Osteoblast (primary cell): ENCODE results near the gene CACNA1C. TPM values are rescaled to one million over a fixed set of nuclear protein-coding genes. Genes with fewer than 3 reads are reported as not detected.

ENCODE experiments used
- DNase-seq: peaks from one replicate; pipeline ENCODE4 v3.0.0; 2011; ENCODE audit warnings: low spot score, mixed read lengths; ENCODE audit not compliant: insufficient read length; ENCODE audit errors: missing footprints
- H2AFZ ChIP-seq: 2 replicates; pipeline ENCODE4 v1.6.0; 2011; ENCODE audit warnings: mild to moderate bottlenecking, low read length
- H3K27ac ChIP-seq: 2 replicates; pipeline ENCODE4 v1.5.1; 2011; ENCODE audit warnings: mild to moderate bottlenecking, low read depth, low read length, moderate library complexity
- H3K27me3 ChIP-seq: 2 replicates; pipeline ENCODE4 v1.6.0; 2012; ENCODE audit warnings: mild to moderate bottlenecking, control low read depth, inconsistent platforms, low read length, moderate library complexity; ENCODE audit not compliant: insufficient read depth
- H3K36me3 ChIP-seq: 2 replicates; pipeline ENCODE4 v1.5.1; 2011; ENCODE audit warnings: mild to moderate bottlenecking, low read length, control low read depth, moderate library complexity; ENCODE audit not compliant: insufficient read depth
- H3K4me1 ChIP-seq: 2 replicates; pipeline ENCODE4 v1.5.1; 2011; ENCODE audit warnings: mild to moderate bottlenecking, low read length, control low read depth, moderate library complexity; ENCODE audit not compliant: insufficient read depth
- H3K4me2 ChIP-seq: 2 replicates; pipeline ENCODE4 v1.6.0; 2011; ENCODE audit warnings: mild to moderate bottlenecking, low read length; ENCODE audit not compliant: insufficient read depth
- H3K4me3 ChIP-seq: fragments of 200-600 bp; sonication (generic); 3 replicates; pipeline ENCODE4 v1.5.1; 2012; ENCODE audit warnings: mild to moderate bottlenecking, low read length, inconsistent platforms; ENCODE audit not compliant: insufficient read depth
- H3K79me2 ChIP-seq: 2 replicates; pipeline ENCODE4 v1.6.0; 2012; ENCODE audit warnings: mild to moderate bottlenecking, low read length, control low read depth, inconsistent platforms; ENCODE audit not compliant: insufficient read depth
- H3K9me3 ChIP-seq: 2 replicates; pipeline ENCODE4 v1.5.1; 2011; ENCODE audit warnings: low read depth, low read length, control low read depth
- H4K20me1 ChIP-seq: 2 replicates; pipeline ENCODE4 v1.6.0; 2012; ENCODE audit warnings: mild to moderate bottlenecking, low read length, control low read depth; ENCODE audit not compliant: insufficient read depth
- CTCF ChIP-seq: IDR thresholded peaks from 2 replicates; pipeline ENCODE4 v1.5.1; 2011; ENCODE audit warnings: mild to moderate bottlenecking, low read depth, low read length, moderate library complexity; ENCODE audit errors: extremely low read depth
- total RNA-seq: library from RNA; depleted of rRNA; stranded (reverse); fragments of >200 nt; gene quantifications from 2 replicates; pipeline ENCODE4 v1.2.3, GENCODE V29; 2012

Gene CACNA1C
- total RNA-seq, 1 donor: 19.2 TPM

- Histone ChIP-seq H3K4me3 (no peak overlapping the region), H3K79me2 (no peaks in the 10 kb centered on the region)
- no peak for TF ChIP-seq CTCF
Observed at GRCh38 chr12:2551412-2551900, 498.7 kb downstream of the CACNA1C start.

GRCh38 chr12:2552000-2552756 is 499.4 kb downstream of the CACNA1C start:
- no peaks in the 10 kb centered on the region for H3K9me3 ChIP-seq
- no peak overlapping the region for H3K4me3 ChIP-seq
- peaks cover 8% of the 10 kb centered on the region for H3K36me3 ChIP-seq
- H3K4me2 ChIP-seq: no peak overlapping the region
- no peaks in the 10 kb centered on the region for H4K20me1 ChIP-seq
- no peaks in the 10 kb centered on the region for H3K4me1 ChIP-seq
- H3K27me3 ChIP-seq: no peaks in the 10 kb centered on the region
- no peak overlapping the region for H2AFZ ChIP-seq
- H3K27ac ChIP-seq: no peak overlapping the region
- DNase-seq: no peak
- TF ChIP-seq CTCF: no peak
- H3K79me2 ChIP-seq: no peaks in the 10 kb centered on the region

More at GRCh38 chr12:2551412-2551900, 498.7 kb downstream of the CACNA1C start:
- Histone ChIP-seq H3K36me3 (peaks cover 8% of the 10 kb centered on the region), H4K20me1 (no peaks in the 10 kb centered on the region), H3K27me3 (no peaks in the 10 kb centered on the region), H2AFZ (no peak overlapping the region), H3K9me3 (no peaks in the 10 kb centered on the region), H3K4me2 (no peak overlapping the region), H3K27ac (no peak overlapping the region), H3K4me1 (no peaks in the 10 kb centered on the region)
- no peak for DNase-seq

DNA sequence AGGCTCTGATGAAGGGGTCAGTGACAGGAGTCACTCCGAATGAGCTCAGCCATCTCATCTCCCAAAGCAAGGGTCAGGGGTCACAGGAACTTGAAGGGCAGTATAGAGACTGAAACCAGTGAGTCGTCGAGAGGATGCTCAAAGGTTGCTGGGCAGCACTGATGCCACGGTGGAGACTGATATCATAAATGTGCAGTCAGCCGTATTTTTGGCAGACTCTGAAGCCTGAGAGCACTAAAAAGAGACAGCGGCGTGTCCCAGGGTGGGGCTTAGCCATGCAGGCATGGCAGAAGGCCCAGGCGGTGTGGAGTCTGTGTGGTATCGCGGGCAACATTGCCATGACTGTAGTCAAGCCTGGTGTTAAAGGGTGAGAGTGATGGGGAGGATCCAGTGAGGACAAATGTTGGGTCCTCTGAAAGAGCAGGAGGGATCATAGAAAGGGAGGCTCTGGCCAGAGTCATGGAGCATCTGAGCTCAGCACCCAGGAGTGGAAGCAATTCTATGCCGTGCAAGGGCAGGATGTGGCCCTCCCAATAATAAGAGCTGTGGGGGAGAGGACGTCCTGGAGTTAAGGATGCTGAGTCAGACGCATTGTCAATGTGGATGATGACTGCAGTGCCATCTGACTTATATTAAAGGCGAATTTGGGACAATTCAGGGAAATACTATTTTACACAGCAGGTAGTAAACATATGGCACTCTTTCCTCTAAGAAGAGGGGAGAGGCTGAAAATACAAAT is 500.8 kb downstream of the CACNA1C start:
- DNase-seq: no peak
- H2AFZ ChIP-seq: no peak overlapping the region
- no peaks in the 10 kb centered on the region for H3K4me1 ChIP-seq
- H4K20me1 ChIP-seq: no peaks in the 10 kb centered on the region
- no peak overlapping the region for H3K4me2 ChIP-seq
- no peak for TF ChIP-seq CTCF
- H3K9me3 ChIP-seq: no peaks in the 10 kb centered on the region
- H3K27ac ChIP-seq: no peak overlapping the region
- no peaks in the 10 kb centered on the region for H3K79me2 ChIP-seq
- peaks cover 18% of the 10 kb centered on the region for H3K36me3 ChIP-seq
- no peaks in the 10 kb centered on the region for H3K27me3 ChIP-seq
- H3K4me3 ChIP-seq: no peak overlapping the region

DNA sequence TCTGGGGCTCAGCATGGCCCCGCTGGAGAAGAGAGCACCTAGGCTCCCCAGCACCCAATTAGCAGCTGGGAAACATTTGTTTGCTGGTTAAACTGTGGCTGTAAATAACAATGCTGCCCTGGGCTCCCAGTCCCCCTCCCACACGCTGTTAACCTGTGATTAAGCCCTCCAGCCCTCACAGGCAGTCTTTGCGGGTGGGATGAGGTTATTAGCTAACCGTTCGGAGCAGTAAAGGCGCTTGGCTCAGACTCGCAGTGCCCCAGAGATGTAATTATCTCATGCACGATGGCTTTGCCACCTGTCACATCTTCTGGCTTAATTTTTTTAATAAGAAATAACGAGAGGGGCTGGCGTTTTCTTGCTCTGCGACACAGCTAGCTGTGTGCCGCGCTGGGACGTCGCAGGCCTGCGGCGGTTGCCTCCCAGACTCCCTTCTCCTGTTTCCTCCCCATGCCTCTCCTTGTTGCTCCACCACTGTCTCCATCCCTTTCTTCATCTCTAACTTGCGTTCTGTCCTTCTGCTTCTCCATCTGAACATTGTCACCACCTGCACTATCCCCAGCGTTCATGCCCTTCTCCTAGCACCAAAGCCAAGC is 502.8 kb downstream of the CACNA1C start:
- Histone ChIP-seq H2AFZ (no peak overlapping the region), H3K36me3 (peaks cover 18% of the 10 kb centered on the region), H3K27me3 (no peaks in the 10 kb centered on the region), H3K79me2 (no peaks in the 10 kb centered on the region), H3K27ac (no peak overlapping the region), H3K4me1 (no peaks in the 10 kb centered on the region), H3K4me2 (no peak overlapping the region), H3K9me3 (no peaks in the 10 kb centered on the region), H4K20me1 (no peaks in the 10 kb centered on the region), H3K4me3 (no peak overlapping the region)
- no peak for DNase-seq
- TF ChIP-seq CTCF: no peak
